H9 (cell line): ENCODE data around the gene BRSK2. TPM values are rescaled to one million over a fixed set of nuclear protein-coding genes. Genes with fewer than 3 reads are reported as not detected.

Experiments
- DNase-seq: peaks from one replicate; pipeline ENCODE4 v3.0.0-alpha.2; 2017
- H2AFZ ChIP-seq: one replicate; pipeline ENCODE4 v1.6.1; 2013; ENCODE audit warnings: mild to moderate bottlenecking, low read length, control low read depth, moderate library complexity
- H2AK5ac ChIP-seq: 2 replicates; pipeline ENCODE4 v1.6.1; 2013; ENCODE audit warnings: low read length, control low read depth, mixed read lengths; ENCODE audit not compliant: insufficient read length
- H2BK120ac ChIP-seq: one replicate; pipeline ENCODE4 v1.6.1; 2013; ENCODE audit warnings: low read depth, mild to moderate bottlenecking, low read length, control low read depth, inconsistent platforms; ENCODE audit not compliant: poor library complexity, severe bottlenecking
- H2BK12ac ChIP-seq: 2 replicates; pipeline ENCODE4 v1.6.1; 2013; ENCODE audit warnings: low read length, control low read depth, mixed read lengths, low read depth; ENCODE audit not compliant: insufficient read length
- H2BK15ac ChIP-seq: 2 replicates; pipeline ENCODE4 v1.6.1; 2013; ENCODE audit warnings: low read depth, low read length, control low read depth
- H2BK20ac ChIP-seq: one replicate; pipeline ENCODE4 v1.6.1; 2013; ENCODE audit warnings: low read depth, mild to moderate bottlenecking, low read length, control low read depth, inconsistent platforms; ENCODE audit not compliant: poor library complexity, severe bottlenecking
- H2BK5ac ChIP-seq: 2 replicates; pipeline ENCODE4 v1.6.1; 2013; ENCODE audit warnings: low read length, control low read depth, mixed read lengths; ENCODE audit not compliant: insufficient read length
- H3K14ac ChIP-seq: 2 replicates; pipeline ENCODE4 v1.6.1; 2013; ENCODE audit warnings: low read length, control low read depth; ENCODE audit not compliant: insufficient read depth
- H3K18ac ChIP-seq: 2 replicates; pipeline ENCODE4 v1.6.1; 2013; ENCODE audit warnings: low read depth, mild to moderate bottlenecking, mixed read lengths, low read length, control low read depth; ENCODE audit not compliant: insufficient read length
- H3K23ac ChIP-seq: 2 replicates; pipeline ENCODE4 v1.6.1; 2013; ENCODE audit warnings: low read length, control low read depth, mixed read lengths, low read depth; ENCODE audit not compliant: insufficient read length
- H3K23me2 ChIP-seq: 2 replicates; pipeline ENCODE4 v1.6.1; 2013; ENCODE audit warnings: low read depth, mild to moderate bottlenecking, mixed read lengths, low read length, control low read depth; ENCODE audit not compliant: insufficient read length, poor library complexity, severe bottlenecking
- H3K27ac ChIP-seq: 2 replicates; pipeline ENCODE4 v1.5.1; 2013; ENCODE audit warnings: low read length, control low read depth, mixed read lengths, low read depth; ENCODE audit not compliant: insufficient read length
- H3K27me3 ChIP-seq: 2 replicates; pipeline ENCODE4 v1.6.1; 2013; ENCODE audit warnings: low read length, control low read depth, inconsistent platforms; ENCODE audit not compliant: insufficient read depth
- H3K4ac ChIP-seq: 2 replicates; pipeline ENCODE4 v1.6.1; 2013; ENCODE audit warnings: low read depth, mild to moderate bottlenecking, control low read depth, inconsistent platforms, low read length, moderate library complexity
- H3K4me1 ChIP-seq: 2 replicates; pipeline ENCODE4 v1.6.1; 2013; ENCODE audit warnings: low read length, control low read depth, inconsistent platforms; ENCODE audit not compliant: insufficient read depth
- H3K4me2 ChIP-seq: 2 replicates; pipeline ENCODE4 v1.6.1; 2013; ENCODE audit warnings: low read length, control low read depth, mixed read lengths; ENCODE audit not compliant: insufficient read length, insufficient read depth
- H3K56ac ChIP-seq: 2 replicates; pipeline ENCODE4 v1.6.1; 2013; ENCODE audit warnings: low read depth, mild to moderate bottlenecking, mixed read lengths, low read length, control low read depth; ENCODE audit not compliant: insufficient read length
- H3K79me1 ChIP-seq: 2 replicates; pipeline ENCODE4 v1.6.1; 2013; ENCODE audit warnings: low read depth, mild to moderate bottlenecking, moderate library complexity, low read length, control low read depth, inconsistent platforms; ENCODE audit not compliant: insufficient read depth, poor library complexity, severe bottlenecking
- H3K79me2 ChIP-seq: 2 replicates; pipeline ENCODE4 v1.6.1; 2013; ENCODE audit warnings: low read length, control low read depth, inconsistent platforms; ENCODE audit not compliant: insufficient read depth
- H3K9ac ChIP-seq: 2 replicates; pipeline ENCODE4 v1.6.1; 2013; ENCODE audit warnings: low read length, control low read depth, mixed read lengths; ENCODE audit not compliant: insufficient read length; ENCODE audit errors: extremely low read depth
- H3K9me3 ChIP-seq: one replicate; pipeline ENCODE4 v1.6.1; 2013; ENCODE audit warnings: low read depth, low read length, inconsistent platforms; ENCODE audit not compliant: control insufficient read depth
- H3T11ph ChIP-seq: one replicate; pipeline ENCODE4 v1.6.1; 2013; ENCODE audit warnings: mild to moderate bottlenecking, low read length, control low read depth, inconsistent platforms
- H4K20me1 ChIP-seq: one replicate; pipeline ENCODE4 v1.6.1; 2013; ENCODE audit not compliant: control insufficient read depth, insufficient read length, insufficient read depth
- H4K5ac ChIP-seq: 2 replicates; pipeline ENCODE4 v1.6.1; 2013; ENCODE audit warnings: low read depth, mild to moderate bottlenecking, mixed read lengths, low read length, control low read depth; ENCODE audit not compliant: insufficient read length
- H4K8ac ChIP-seq: replicated peaks from 2 replicates; pipeline ENCODE4 v1.6.1; 2013; ENCODE audit warnings: low read length, control low read depth, mixed read lengths, low read depth; ENCODE audit not compliant: insufficient read length
- H4K91ac ChIP-seq: 2 replicates; pipeline ENCODE4 v1.6.1; 2013; ENCODE audit warnings: low read depth, mild to moderate bottlenecking, moderate library complexity, mixed read lengths, low read length, control low read depth; ENCODE audit not compliant: insufficient read length
- H3K27ac Mint-ChIP-seq, 3 experiments: 2 replicates in 2 of 3; 3 replicates in 1 of 3; pipeline ENCODE4 v1.8.0; 2020 to 2021; ENCODE audit warnings: mixed read lengths in 3 of 3, mild to moderate bottlenecking in 1 of 3, moderate library complexity in 1 of 3
- H3K27me3 Mint-ChIP-seq: 2 replicates; pipeline ENCODE4 v1.8.0; 2021; ENCODE audit warnings: low read depth, mild to moderate bottlenecking, moderate library complexity, mixed read lengths
- H3K36me3 Mint-ChIP-seq, 3 experiments: 2 replicates in 2 of 3; 3 replicates in 1 of 3; pipeline ENCODE4 v1.8.0; 2020 to 2021; ENCODE audit warnings: low read depth in 3 of 3, mixed read lengths in 3 of 3; ENCODE audit not compliant: insufficient read depth in 1 of 3
- H3K4me1 Mint-ChIP-seq, 2 experiments: 2 replicates each; pipeline ENCODE4 v1.8.0; 2020; ENCODE audit warnings: mixed read lengths in 2 of 2
- H3K4me3 Mint-ChIP-seq, 2 experiments: 2 replicates in 1 of 2; 3 replicates in 1 of 2; pipeline ENCODE4 v1.8.0; 2020 to 2021; ENCODE audit warnings: mild to moderate bottlenecking in 2 of 2, mixed read lengths in 2 of 2, moderate library complexity in 1 of 2
- H3K9me3 Mint-ChIP-seq, 2 experiments: 2 replicates in 1 of 2; 3 replicates in 1 of 2; pipeline ENCODE4 v1.8.0; 2020; ENCODE audit warnings: mild to moderate bottlenecking in 2 of 2, mixed read lengths in 2 of 2, moderate library complexity in 1 of 2
- CTCF ChIP-seq: fragments of 200-600 bp; sonication (generic); conservative IDR thresholded peaks from 3 replicates; pipeline ENCODE4 v1.8.0; 2021; ENCODE audit warnings: antibody characterized with exemption, mild to moderate bottlenecking
- WGBS: extraction: QIAGEN DNeasy Blood & Tissue Kit; methylation state at CpG from one replicate; pipeline ENCODE4 v1.1.7; 2013; ENCODE audit warnings: missing lambda C conversion rate, low lambda C conversion rate, mixed read lengths; ENCODE audit not compliant: insufficient read length; ENCODE audit errors: extremely low coverage; 5-methylcytosine and 5-hydroxymethylcytosine counted together
- total RNA-seq: library from RNA; stranded (reverse); gene quantifications from 2 replicates; pipeline ENCODE4 v1.2.1, GENCODE V29; 2021

The BRSK2 gene
- total RNA-seq, 1 experiment from 2014 or later = 28.4 TPM

GRCh38 chr11:1410366-1411291 lies 20.9 kb downstream of the BRSK2 start:
- no peaks in the 10 kb centered on the region for H3K4me1 ChIP-seq
- H2AK5ac ChIP-seq = no peak overlapping the region
- no peak overlapping the region for H2BK12ac ChIP-seq
- Mint-ChIP-seq H3K27me3 (peaks cover 2% of the 10 kb centered on the region; the same call in 1 of the 2 replicates), H3K9me3 (peaks cover 22 to 23% of the 10 kb centered on the region in 2 experiments), H3K4me1 (no peaks in the 10 kb centered on the region; a peak in 1 of 4 replicates), H3K36me3 (peaks cover 7 to 14% (median 14%) of the 10 kb centered on the region in 3 experiments), H3K27ac (no peak overlapping the region), H3K4me3 (no peak overlapping the region)
- no peaks in the 10 kb centered on the region for H3K27me3 ChIP-seq
- H3K56ac ChIP-seq = no peak overlapping the region
- H2AFZ ChIP-seq = no peak overlapping the region
- no peaks in the 10 kb centered on the region for H4K20me1 ChIP-seq
- WGBS = no CpG with 5 or more reads among the region's 35 CpGs
- no peak overlapping the region for H3K9ac ChIP-seq
- H2BK120ac ChIP-seq = no peak overlapping the region
- H3K79me2 ChIP-seq = no peaks in the 10 kb centered on the region; the same call in 1 of the 2 replicates
- no peak overlapping the region for H4K8ac ChIP-seq
- peaks cover 10% of the 10 kb centered on the region for H3K9me3 ChIP-seq
- H3K4ac ChIP-seq = no peak overlapping the region
- no peak overlapping the region for H3K4me2 ChIP-seq
- no peak overlapping the region for H3K27ac ChIP-seq
- no peak overlapping the region for H3T11ph ChIP-seq
- no peak overlapping the region for H3K23ac ChIP-seq
- no peak overlapping the region for H2BK15ac ChIP-seq
- H3K14ac ChIP-seq = no peak overlapping the region
- TF ChIP-seq CTCF = no peak
- H4K5ac ChIP-seq = no peak overlapping the region
- no peak overlapping the region for H4K91ac ChIP-seq
- H3K18ac ChIP-seq = no peak overlapping the region
- H3K79me1 ChIP-seq = peaks cover 2% of the 10 kb centered on the region
- H2BK20ac ChIP-seq = no peak overlapping the region
- no peaks in the 10 kb centered on the region for H3K23me2 ChIP-seq
- no peak overlapping the region for H2BK5ac ChIP-seq
- DNase-seq = no peak
